ENCODE measurements around the gene MGAT4A.

DNA sequence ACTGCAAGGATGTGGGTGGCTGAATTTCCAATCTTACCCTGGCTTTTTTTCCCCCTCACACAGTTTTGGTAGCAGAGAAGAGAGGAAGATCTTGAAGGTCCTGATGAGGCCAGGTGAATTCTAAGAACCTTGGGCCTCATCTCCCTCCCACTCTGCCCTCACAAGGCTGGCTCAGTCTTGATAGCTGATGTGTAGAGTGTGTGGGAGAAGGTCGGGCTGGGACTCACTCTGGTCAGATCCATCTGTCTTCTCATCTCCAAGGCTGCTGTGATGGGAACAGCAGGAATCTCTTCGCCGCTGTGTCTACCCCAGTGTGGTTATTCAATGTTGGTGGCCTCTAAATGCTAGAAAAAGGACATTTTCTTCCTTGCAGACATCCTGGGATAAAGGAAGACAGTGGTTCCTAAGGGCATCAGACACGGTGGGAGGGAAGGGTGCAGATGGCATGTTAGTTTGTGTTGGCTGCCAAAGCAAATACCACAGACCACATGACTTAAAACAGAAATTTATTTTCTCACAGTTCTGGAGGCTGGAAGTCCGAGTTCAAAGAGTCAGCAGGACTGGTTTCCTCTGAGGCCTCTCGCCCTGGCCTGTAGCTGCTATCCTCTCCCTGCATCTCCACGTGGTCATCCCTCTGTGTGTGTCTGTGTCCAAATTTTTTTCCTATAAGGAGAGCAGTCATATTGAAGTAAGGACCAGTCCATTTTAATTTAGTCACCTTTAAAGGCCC is 37.6 kb upstream of the MGAT4A start:
- no peak for TF ChIP-seq CTCF (conservative IDR thresholded peaks at IDR 0.05)
- TF ChIP-seq ZFX (IDR thresholded peaks at IDR 0.05) = no peak
